PC-3 (cell line): ENCODE data around the gene SLC35E2B.

Experiments used
- EZH2phosphoT487 ChIP-seq: fragments of 300-600 bp; sonication (generic); IDR thresholded peaks from 2 replicates; pipeline ENCODE4 v1.6.1; 2018; ENCODE audit warnings: mild to moderate bottlenecking, antibody characterized with exemption, low read length, borderline replicate concordance
- TF ChIP-seq, protein P1 (sequence below): fragments of 300-600 bp; sonication (generic); conservative IDR thresholded peaks from 2 replicates; pipeline ENCODE4 v1.5.1; 2017; ENCODE audit warnings: antibody characterized with exemption, low read depth, mild to moderate bottlenecking, low read length

DNA sequence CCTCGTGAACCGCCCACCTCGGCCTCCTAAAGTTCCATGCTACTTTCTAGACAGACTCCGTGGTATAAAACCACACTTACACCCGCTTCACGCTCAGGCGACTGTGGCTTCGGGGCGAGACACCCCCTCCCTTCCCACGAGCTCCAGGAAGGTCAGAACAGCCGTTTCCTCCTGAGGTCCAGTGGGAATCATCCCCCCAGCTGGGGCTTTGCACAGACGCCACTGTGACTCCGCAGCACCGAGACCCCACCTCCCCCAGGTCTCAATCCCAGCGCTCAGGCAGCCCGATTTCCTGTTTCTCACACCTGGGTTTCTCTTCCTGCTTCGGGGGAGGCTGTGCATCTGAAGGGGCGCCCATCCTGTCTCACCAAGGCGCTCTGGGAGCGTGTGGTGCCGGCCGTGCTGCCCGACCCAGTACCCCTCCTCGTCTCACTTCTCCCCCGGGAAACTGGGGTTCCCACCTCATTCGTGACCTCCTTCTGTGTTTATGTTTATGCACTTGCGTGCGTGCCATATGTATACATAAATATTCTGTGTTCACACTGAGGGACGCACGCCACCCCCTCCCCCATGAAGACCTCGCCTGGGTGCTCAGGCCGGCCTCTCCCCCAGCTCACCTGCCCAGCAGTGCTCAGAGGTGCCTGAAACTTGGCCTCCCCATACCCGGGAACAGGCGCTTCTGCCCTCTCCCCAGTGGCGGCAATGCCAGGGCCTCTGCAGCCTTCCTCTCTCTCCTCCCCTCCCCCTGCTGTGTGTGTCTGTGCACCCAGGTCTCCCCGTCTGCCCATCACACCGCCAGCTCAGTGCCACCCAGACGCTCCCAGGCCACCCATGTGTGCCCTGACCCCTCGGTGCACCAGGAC lies 14.6 kb downstream of the SLC35E2B start:
- TF ChIP-seq, protein P1, sequence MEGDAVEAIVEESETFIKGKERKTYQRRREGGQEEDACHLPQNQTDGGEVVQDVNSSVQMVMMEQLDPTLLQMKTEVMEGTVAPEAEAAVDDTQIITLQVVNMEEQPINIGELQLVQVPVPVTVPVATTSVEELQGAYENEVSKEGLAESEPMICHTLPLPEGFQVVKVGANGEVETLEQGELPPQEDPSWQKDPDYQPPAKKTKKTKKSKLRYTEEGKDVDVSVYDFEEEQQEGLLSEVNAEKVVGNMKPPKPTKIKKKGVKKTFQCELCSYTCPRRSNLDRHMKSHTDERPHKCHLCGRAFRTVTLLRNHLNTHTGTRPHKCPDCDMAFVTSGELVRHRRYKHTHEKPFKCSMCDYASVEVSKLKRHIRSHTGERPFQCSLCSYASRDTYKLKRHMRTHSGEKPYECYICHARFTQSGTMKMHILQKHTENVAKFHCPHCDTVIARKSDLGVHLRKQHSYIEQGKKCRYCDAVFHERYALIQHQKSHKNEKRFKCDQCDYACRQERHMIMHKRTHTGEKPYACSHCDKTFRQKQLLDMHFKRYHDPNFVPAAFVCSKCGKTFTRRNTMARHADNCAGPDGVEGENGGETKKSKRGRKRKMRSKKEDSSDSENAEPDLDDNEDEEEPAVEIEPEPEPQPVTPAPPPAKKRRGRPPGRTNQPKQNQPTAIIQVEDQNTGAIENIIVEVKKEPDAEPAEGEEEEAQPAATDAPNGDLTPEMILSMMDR: no peak
- no peak for TF ChIP-seq EZH2phosphoT487
